Activated CD8-positive, alpha-beta memory T cell treated with anti-CD3 and anti-CD28 coated beads, Interleukin-2, amount 50 U/mL, for 24 hours (primary cell): ENCODE measurements around the gene MCOLN1.
"Not testable (repeated sequence)": the region's sequence is repeated elsewhere in the genome, so short reads cannot be mapped to it uniquely, and the experiment has no call there.

Source experiments
- DNase-seq: peaks from one replicate; pipeline ENCODE4 v3.0.0-alpha.2; 2020; ENCODE audit errors: extremely low read depth

The MCOLN1 gene

GRCh38 chr19:7575434-7576040, 53.1 kb downstream of the MCOLN1 start:
- no peak for DNase-seq

- not testable (repeated sequence) for DNase-seq
Observed at GRCh38 chr19:7577422-7577821, 55.0 kb downstream of the MCOLN1 start.

- no peak for DNase-seq
Observed at GRCh38 chr19:7578127-7578526, 55.7 kb downstream of the MCOLN1 start.

- DNase-seq: no peak
Observed at GRCh38 chr19:7579182-7579581, 56.8 kb downstream of the MCOLN1 start.

GRCh38 chr19:7582446-7582845, 60.0 kb downstream of the MCOLN1 start:
- DNase-seq: no peak
